GM21576 (cell line): Measurements from ENCODE around the gene ING1.
A peak's percentile ranks its signal among the peaks of the same experiment; 100 is the strongest.
"Not testable (repeated sequence)": the region's sequence is repeated elsewhere in the genome, so short reads cannot be mapped to it uniquely, and the experiment has no call there.

ENCODE experiments used
- ATAC-seq: cut with Tn5 transposase; IDR thresholded peaks from one replicate; pipeline ENCODE4 v1.9.1; 2021; ENCODE audit warnings: mild to moderate bottlenecking, moderate library complexity; ENCODE audit not compliant: unreplicated experiment

Gene ING1

DNA sequence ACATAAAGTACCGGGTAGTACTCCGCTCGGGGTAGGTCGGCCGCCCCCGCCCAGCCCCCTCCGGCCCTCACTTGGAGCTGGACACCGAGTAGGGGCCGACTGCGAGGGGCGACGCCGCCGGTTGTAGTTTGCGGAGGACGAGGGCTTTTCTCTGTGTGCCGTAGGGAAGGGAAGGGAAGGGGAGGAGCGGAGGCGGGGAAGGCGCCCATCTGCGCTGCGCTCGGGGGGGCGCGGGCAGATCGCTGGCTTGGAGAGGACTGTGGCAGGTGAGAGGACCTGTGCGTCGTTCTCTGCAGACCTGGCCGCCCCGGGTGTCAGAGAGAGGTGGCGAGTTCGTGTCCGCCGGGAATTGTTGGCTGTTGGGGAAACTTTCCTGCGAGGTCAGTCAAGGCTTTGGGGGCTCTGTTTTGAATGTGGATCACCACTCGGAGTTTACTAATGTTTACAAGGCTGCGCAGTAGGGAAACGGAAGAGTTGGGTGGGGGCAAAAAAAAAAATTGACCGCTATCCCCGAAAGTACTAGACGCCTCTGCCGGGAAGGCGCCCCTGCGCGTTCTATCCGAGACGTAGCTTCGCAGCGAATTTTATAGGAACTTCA, 1.4 kb downstream of the ING1 start:
- ATAC-seq: no peak

DNA sequence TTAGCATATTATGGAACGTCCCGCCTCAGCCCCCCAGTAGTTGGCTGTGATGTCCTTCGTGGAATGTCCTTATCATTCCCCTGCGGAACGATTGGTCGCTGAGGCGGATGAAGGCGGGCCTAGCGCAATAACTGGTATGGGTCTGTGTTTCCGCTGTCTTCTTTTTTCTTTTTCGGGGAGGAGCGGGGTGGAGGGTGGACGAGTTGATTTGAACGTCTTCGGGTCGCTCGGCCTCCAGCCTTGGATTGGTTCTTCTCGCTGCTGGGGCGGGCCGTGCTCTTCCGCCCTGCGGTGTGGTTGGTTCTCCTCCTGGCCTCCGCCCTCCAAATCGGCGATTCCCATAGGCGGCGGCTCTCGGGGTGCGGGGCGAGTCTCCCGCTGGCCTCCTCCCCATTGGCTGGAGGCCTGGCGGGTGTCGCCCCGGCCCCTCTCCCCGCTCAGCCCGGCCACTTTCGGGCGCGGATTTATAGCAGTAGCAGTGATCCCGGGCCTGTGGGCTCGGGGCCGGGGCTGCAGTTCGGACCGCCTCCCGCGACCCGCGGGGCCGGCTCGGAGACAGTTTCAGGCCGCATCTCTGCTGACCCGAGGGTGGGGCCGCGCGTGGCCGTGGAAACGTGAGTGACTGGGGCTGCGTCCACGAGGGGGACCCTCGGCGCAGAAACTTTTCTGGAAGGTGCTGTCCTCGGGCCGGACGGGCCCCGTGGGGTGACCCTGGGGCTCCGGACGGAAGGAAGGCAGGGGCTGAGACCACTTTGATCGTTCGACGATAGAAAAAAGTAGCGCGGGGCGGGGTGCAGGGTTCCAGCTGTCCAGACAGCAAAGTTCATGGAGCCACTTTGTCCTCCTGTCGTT, 2.1 kb downstream of the ING1 start:
- ATAC-seq: peak; percentile 59

DNA sequence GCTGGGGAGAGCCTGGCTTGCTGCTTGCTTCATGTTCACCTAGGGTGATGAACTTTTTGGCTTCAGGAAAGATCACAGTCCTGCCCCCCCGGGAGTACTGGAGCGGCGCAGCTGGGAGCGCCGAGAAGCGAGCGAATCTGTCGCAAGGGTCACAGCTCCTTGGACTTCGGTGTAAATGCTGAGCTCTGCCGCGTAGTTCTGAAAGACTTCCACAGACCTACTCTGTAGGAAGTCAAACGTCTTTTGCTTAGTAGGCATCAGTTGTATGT, 2.7 kb downstream of the ING1 start:
- no peak for ATAC-seq

DNA sequence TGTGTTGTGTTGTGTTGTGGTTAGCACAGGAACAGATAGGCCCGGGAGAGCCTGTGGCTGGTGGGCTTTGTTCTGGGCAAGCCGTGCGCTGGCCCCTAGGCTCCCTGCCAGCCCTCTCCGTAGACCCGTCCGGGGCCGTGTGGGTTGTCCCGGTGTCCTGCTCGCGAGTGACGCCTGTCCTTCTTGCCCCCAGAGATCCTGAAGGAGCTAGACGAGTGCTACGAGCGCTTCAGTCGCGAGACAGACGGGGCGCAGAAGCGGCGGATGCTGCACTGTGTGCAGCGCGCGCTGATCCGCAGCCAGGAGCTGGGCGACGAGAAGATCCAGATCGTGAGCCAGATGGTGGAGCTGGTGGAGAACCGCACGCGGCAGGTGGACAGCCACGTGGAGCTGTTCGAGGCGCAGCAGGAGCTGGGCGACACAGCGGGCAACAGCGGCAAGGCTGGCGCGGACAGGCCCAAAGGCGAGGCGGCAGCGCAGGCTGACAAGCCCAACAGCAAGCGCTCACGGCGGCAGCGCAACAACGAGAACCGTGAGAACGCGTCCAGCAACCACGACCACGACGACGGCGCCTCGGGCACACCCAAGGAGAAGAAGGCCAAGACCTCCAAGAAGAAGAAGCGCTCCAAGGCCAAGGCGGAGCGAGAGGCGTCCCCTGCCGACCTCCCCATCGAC, 5.7 kb downstream of the ING1 start:
- no peak for ATAC-seq

DNA sequence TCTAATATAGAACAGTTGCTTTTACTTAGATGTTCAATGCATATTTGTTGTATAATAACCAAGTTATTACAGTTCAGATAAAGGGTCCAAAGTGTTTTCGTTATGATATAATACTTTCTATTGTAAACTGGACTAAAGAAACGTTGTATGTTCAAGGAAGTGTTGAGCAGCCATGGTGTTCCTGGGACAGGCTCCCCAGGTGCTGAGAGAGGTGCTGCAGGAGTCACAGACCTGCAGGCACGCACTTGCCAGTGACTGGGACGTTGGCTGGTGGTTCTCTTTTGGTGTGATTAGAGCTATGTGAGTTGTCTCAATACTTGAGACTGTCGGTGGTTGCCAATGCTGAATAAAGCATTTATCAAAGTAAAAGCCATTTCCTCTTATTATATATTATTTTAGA, 9.5 kb downstream of the ING1 start:
- no peak for ATAC-seq

DNA sequence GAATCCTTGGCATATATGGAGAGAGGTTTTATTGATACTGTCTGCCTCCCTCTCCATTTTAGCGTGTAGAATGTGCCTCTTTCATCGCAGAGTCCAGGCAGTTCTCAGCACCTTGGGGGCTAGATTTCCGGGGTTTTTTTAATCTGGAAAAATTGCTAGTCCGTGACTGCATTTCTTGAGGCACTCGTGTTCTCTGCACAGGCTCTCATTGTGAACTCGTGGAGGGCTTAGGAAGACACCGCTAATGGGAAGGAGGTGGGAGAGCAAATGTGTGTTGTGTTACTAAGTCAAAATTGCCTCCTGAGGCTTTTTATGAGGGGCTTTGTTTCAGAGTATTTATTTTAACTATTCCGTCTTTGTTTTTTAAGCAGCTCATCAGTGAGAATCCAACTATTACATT, 10.1 kb downstream of the ING1 start:
- ATAC-seq: no peak

DNA sequence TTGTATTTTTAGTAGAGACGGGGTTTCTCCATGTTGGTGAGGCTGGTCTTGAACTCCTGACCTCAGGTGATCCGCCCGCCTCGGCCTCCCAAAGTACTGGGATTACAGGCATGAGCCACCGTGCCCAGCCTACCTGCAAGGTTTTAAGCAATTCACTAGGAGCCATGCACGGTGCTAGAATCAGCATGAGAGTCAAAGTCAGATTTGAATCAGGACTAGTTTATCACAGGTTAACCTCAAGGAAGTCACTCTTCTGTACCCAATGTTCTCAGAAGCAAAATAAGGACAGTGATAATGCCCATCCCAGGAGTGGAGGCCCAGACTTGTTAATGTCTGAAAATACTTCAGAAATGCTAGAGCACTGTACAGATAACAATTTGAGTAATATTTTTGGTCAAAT, 12.7 kb downstream of the ING1 start:
- not testable (repeated sequence) for ATAC-seq

DNA sequence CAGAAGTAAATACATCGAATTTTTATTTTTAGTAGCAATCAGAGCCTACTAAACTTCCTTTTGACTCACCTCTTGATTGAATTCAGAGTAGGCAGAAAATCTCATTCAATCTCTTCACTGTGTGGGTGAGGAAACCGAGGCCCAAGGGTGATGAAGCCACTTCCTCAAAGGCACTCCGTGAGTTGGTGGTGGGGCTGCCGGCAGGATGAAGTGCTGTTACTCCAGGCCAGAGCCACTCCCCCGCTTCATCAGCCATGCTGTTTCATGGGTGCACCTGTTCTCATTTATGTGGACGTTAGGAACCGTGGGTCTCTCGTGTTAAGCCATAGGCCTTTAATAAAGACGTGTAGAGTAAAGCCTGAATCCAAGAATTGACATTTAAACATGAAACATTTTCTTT, 13.2 kb downstream of the ING1 start:
- ATAC-seq: peak; percentile 43

DNA sequence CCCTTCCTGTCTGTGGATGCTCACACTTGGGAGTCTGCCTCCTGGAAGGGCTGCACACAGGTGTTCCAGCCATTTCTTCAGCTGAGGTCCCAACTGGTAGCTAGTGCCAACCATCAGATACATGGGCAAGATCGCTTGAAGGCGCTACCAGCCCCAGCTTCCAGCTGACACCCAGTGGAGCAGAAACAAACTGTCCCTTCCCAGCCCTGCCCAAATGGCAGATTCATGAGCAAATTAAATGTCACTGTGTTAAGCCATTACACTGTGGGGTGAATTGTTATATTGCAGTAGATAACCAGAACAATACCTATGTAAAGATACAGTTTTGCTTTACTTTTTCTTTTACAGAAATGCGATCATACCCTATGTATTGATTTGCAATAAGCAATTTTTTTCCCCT, 17.6 kb downstream of the ING1 start:
- ATAC-seq: no peak

DNA sequence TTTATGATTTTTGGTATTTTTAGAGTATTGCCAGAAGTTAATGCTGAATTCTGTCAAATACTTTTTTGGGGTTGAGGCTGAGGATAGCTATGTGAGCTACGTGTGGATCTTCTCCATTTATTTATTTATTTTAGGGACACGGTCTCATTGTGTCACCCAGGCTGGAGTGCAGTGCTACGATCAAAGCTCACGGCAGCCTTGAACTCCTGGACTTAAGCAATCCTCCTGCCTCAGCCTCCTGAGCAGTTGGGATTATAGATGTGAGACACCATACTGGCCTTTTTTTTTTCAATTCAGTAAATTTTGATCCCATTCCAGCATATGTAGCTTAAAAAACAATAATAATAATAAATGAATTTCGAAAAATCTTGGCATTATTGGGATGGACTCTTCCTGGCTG, 21.1 kb downstream of the ING1 start:
- no peak for ATAC-seq

DNA sequence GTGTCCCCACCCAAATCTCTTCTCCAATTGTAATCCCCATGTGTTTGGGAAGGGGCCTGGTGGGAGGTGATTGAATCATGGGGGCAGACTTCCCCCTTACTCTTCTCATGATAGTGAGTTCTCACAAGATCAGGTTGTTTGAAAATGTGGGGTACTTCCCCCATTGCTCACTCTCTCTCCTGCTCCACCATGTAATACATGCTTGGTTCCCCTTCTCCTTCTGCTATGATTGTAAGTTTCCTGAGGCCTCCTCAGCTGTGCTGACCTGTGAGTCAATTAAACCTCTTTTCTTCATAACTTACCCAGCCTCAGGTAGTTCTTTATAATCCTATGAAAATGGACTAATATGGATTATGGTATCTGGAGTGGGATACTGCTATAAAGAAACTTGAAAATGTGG, 24.1 kb downstream of the ING1 start:
- no peak for ATAC-seq

DNA sequence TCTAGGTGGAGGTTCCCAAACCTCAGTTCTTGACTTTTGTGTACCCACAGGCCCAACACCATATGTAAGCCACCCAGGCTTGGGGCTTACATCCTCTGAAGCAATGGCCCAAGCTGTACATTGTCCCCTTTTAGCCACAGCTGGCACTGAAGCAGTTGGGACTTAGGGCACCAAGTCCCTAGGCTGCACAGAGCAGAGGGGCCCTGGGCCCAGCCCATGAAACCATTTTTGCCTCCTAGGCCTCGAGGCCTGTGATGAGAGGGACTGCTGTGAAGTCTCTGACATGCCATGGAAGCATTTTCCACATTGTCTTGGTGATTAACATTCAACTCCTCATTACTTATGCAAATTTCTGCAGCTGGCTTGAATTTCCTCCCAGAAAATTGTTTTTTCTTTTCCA, 30.2 kb downstream of the ING1 start:
- ATAC-seq: no peak

DNA sequence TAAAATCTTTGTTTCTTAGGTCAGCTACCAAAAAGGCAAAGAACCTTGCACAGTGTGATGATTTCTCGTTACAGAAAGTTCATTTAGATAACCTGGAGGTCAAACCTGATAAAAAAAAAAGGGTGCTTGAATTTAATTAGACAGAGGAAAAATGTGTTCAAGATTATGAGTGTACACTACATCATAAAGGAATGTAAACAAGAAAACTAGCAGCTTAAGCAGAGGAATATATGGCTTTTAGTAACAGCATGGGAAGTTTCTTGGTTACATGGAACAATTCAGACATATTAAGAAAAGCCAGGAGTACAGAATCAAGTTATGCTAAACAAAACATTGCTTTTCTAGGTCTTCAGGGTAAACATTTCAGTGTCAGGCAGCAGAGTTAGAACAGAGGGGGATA, 32.9 kb downstream of the ING1 start:
- ATAC-seq: no peak

DNA sequence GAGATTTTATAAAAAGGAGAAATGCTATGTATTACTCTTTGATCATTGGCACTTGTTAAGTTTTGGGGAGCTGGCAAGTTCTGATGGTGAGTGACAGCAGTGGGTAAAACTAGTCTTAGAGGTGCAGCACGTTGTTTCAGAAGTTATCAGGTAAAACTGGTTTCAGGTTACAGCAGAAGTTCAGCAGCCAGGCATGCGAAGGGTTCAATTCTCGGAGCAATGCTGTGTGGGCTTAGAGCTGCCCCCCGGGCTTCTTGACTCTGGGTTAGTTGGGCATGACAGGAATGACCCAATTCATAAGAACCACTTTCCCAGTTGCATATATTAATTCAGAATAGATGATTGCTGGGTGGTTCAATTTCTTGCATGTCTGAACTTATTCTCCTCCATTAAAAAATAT, 34.8 kb downstream of the ING1 start:
- ATAC-seq: no peak

DNA sequence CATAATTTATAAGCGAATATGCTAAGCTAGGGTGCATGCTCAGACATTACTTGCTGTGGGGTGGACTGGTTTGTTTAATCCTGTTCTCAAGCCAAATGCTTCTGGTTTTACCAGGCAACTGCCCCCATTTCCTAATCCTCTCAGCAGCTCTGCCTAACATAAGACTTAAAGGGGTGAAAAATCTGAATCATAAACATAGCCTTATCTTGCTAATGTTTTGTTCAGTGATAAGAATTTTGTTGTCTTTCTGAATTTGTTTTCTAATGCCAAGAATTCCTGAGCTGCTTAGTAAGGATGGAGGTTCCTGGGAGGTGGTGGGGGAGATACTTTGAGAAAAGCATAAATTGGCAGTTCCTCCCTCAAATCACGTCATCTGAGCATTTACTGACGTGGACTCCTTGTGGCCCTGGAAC, 42.7 kb downstream of the ING1 start:
- ATAC-seq: no peak

DNA sequence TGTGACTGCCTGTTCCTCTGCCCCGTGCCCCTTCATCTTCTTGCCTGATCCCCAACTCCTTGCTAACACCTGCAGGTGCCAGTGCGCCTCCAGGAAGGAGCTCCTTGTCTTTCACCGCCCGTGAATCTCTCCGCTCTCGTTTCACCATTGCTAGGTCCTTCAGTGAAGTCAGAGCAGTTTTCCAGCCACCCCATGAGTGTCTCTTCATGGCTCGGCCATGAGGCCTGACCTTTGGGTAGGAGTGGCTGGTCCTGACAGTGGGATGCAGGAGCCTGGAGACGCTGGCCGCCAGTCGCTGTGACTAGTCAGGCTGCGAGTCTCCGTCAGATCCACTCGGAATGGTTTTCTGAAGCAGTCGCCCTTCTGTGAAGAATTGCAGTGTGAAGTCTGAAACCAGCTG, 43.8 kb downstream of the ING1 start:
- no peak for ATAC-seq

DNA sequence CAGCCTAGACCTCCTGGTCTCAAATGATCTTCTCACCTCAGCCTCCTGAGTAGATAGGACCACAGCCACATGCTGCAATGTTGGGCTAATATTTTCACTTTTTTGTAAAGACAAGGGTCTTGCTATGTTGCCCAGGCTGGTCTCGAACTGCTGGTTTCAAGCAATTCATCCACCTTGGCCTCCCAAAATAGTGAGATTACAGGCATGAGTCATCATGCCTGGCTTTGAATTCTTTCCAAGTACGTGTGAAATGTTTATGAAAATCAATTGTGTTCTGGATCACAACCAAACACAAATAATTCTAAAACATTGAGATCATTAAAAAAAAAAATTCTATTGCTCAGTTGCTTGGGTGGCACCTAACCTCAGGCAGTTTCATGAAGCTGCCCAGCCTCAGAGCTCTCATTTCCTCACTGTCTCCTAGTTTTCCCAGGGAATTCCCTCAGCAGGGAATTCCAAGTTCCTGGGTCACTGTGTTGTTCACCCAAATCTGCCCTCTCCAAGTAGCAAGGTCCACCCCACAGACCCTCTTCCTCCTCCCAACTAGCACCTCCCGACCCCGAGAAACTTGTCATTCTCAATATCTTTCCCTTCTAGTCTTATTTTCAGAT, 44.8 kb downstream of the ING1 start:
- no peak for ATAC-seq

DNA sequence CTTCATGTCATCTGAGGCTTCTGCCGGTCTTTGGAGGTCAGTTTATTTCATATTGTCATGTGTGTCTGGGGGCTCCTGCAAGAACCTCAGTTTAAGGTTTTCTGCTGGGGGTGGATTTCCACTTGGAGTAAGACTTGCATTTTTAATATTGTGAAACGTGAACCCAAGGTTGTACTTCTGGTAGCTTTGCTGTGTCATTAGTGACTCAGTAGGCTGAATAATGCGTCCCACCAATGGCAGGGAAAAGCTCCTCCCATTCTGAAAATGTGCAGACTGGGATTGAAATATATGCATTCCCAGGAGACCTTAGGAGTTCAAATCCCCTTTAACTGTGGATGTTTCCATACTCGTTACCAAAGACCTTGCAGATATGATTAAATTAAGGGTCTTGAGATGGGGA, 46.2 kb downstream of the ING1 start:
- ATAC-seq: no peak

DNA sequence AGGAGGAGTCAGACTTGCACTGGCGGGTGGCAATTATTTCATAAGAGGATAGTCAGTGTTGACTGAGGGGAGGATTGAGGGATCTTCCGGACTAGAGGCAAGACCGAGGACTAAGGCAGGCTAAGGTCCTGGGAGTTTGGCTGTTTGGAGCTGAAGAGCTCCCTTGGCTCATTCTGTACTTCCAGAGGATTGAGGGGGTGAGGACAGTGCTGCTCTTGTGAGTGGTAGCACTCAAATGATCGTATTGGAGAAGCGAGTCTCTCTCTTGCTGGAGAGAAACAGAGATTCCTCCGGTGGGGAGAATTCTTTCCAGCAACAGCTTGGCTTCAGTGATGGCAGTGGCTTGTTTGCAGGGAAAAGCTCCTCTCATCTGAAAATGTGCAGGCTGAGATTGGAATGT, 47.1 kb downstream of the ING1 start:
- ATAC-seq: no peak

DNA sequence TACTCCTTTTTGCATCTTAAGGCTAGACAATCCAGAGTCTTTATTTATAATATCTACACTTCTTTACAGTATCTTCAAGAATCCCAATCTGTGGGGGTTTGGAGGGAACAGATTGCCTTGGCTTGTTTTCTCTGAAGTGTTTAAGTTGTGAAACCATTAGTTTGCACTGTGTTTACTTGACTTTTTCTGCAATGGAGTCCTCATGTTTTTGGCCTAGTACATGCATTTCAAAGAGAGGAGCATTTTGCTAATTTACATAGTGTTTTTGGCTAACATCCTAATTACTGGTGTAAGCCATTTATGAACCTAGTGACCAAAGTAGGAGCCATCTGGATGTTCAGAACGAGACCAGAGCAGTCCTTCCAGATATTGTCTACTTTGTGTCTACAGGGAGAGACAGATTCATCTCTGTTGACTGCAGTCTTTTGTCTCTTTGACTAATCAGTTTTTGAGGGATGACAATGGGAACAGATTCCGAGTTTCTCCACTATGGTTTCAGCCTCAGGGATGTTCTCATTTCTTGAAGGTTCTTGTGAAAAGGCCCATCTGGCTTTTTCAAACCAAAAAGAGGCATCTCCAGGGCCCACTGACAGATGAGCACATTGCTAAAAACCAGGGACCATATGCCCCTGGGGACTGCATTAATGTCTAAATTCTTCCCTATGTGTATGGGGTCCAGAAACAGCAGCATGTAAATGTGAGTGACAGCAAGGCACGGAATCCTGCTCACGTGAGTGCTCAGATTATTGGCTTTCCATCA, 53.4 kb downstream of the ING1 start:
- no peak for ATAC-seq

DNA sequence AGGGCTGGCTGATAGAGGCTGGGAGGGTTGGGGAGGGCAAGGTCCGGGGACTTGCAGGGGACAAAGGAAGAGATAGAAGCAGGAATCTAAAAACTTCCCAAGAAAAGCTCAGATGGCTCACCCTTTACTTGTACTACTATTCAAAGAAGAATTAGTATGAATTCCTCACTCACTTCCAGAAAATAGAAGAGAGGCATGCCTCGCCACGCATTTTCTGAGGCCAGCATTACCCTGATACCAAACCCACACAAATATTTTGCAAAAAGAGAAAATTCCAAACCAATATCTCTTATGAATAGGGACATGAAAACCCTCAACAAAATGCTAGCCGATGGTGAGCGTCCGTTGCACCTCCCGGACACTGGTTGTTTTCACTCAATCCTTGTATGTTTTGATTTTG, 54.0 kb downstream of the ING1 start:
- no peak for ATAC-seq
